ENCODE data around the gene TTLL5.

- TF ChIP-seq CTCF (conservative IDR thresholded peaks at IDR 0.05; ENCODE audit: low read depth, low read length), result peak; percentile 51
- no peak for TF ChIP-seq EZH2 (IDR thresholded peaks at IDR 0.05; ENCODE audit: low read length, unreplicated experiment)
- TF ChIP-seq EZH2phosphoT487 (IDR thresholded peaks at IDR 0.05; ENCODE audit: borderline replicate concordance, low read length), result no peak
Measured at GRCh38 chr14:75982266-75983018, 321.4 kb downstream of the TTLL5 start.

Measured in PC-3 (cell line).